ENCODE measurements around the gene DGLUCY. TPM values are rescaled to one million over a fixed set of nuclear protein-coding genes. Genes with fewer than 3 reads are reported as not detected.

The DGLUCY gene
- total and polyA plus RNA-seq, 4 donors, result 17.9 to 58.1 (median 24.9) TPM

DNA sequence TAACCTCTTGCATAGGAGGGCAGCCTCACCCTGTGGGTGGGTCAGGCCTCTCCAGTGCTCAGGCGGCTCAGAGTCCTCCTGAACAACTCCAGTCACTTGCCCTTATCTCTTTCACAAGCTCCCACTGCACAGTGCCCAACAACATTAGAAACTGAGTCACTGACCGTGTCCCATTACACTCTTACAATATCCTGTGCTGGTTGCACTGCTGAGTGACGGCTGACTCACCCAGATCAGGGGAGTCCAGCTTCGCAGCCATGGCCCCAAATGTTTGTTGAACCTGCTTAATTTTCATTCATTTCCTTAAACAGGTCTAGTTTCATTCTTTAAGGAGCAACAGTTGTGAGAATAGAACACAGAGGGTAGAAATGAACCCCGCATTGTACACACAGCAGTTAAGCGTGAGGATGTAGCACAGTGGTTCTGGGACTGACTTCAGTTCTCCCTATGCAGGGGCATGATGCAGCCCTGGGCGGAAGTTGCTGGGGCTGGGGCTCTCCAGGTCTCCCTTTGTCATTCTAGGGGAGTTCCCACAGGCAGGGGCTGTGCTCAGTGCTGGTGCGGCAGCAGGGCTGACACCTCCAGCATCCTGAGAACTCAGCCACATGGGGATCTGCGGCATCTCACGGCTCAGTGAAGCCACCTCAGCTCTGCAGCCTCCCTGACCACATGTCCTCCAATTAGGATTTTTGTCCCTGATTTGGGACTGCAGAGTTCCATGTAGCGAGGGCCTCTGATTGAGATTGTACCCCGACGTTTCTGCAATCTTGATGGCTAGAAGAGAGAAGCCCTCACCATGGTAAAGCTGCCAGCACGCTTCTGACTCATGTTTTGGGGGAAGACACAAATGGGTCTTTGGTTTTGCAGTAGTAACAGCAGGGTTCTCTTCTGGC lies 114.5 kb downstream of the DGLUCY start:
- Histone ChIP-seq H3K9ac (ENCODE audit: low read depth in 1 of 2, low read length in 2 of 2) (no peak overlapping the region), H3K36me3 (ENCODE audit: control insufficient read depth in 4 of 4, insufficient read depth in 3 of 4, low read depth in 1 of 4, low read length in 3 of 4) (peaks cover 1 to 29% (median 14%) of the 10 kb centered on the region in 4 donors), H3K27me3 (ENCODE audit: control insufficient read depth in 4 of 4, insufficient read depth in 4 of 4, low read length in 3 of 4) (no peaks in the 10 kb centered on the region), H3K4me1 (ENCODE audit: control insufficient read depth in 4 of 4, insufficient read depth in 4 of 4, low read length in 3 of 4) (no peaks in the 10 kb centered on the region), H3K9me3 (ENCODE audit: control insufficient read depth in 4 of 4, low read length in 3 of 4) (peaks cover 0 to 5% (median 2%) of the 10 kb centered on the region in 4 donors), H3K27ac (ENCODE audit: low read depth in 1 of 2, low read length in 2 of 2) (no peak overlapping the region), H3K4me3 (ENCODE audit: low read depth in 1 of 3, low read length in 3 of 3) (no peak overlapping the region)
- TF ChIP-seq JUND (IDR thresholded peaks at IDR 0.05) (no peak), YY1 (IDR thresholded peaks at IDR 0.05) (no peak), FOXA1 (IDR thresholded peaks at IDR 0.05) (no peak), SP1 (IDR thresholded peaks at IDR 0.05) (no peak)
- TF ChIP-seq, protein P1, sequence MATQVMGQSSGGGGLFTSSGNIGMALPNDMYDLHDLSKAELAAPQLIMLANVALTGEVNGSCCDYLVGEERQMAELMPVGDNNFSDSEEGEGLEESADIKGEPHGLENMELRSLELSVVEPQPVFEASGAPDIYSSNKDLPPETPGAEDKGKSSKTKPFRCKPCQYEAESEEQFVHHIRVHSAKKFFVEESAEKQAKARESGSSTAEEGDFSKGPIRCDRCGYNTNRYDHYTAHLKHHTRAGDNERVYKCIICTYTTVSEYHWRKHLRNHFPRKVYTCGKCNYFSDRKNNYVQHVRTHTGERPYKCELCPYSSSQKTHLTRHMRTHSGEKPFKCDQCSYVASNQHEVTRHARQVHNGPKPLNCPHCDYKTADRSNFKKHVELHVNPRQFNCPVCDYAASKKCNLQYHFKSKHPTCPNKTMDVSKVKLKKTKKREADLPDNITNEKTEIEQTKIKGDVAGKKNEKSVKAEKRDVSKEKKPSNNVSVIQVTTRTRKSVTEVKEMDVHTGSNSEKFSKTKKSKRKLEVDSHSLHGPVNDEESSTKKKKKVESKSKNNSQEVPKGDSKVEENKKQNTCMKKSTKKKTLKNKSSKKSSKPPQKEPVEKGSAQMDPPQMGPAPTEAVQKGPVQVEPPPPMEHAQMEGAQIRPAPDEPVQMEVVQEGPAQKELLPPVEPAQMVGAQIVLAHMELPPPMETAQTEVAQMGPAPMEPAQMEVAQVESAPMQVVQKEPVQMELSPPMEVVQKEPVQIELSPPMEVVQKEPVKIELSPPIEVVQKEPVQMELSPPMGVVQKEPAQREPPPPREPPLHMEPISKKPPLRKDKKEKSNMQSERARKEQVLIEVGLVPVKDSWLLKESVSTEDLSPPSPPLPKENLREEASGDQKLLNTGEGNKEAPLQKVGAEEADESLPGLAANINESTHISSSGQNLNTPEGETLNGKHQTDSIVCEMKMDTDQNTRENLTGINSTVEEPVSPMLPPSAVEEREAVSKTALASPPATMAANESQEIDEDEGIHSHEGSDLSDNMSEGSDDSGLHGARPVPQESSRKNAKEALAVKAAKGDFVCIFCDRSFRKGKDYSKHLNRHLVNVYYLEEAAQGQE (IDR thresholded peaks at IDR 0.05), result no peak
- TF ChIP-seq, protein P2, sequence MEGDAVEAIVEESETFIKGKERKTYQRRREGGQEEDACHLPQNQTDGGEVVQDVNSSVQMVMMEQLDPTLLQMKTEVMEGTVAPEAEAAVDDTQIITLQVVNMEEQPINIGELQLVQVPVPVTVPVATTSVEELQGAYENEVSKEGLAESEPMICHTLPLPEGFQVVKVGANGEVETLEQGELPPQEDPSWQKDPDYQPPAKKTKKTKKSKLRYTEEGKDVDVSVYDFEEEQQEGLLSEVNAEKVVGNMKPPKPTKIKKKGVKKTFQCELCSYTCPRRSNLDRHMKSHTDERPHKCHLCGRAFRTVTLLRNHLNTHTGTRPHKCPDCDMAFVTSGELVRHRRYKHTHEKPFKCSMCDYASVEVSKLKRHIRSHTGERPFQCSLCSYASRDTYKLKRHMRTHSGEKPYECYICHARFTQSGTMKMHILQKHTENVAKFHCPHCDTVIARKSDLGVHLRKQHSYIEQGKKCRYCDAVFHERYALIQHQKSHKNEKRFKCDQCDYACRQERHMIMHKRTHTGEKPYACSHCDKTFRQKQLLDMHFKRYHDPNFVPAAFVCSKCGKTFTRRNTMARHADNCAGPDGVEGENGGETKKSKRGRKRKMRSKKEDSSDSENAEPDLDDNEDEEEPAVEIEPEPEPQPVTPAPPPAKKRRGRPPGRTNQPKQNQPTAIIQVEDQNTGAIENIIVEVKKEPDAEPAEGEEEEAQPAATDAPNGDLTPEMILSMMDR (IDR thresholded peaks at IDR 0.05; ENCODE audit: low read depth, low read length, missing input control), result no peak
- DNase-seq (ENCODE audit: low spot score), result no peak
- WGBS, result 88% methylated on average over 14 of the region's 14 CpGs

DNA sequence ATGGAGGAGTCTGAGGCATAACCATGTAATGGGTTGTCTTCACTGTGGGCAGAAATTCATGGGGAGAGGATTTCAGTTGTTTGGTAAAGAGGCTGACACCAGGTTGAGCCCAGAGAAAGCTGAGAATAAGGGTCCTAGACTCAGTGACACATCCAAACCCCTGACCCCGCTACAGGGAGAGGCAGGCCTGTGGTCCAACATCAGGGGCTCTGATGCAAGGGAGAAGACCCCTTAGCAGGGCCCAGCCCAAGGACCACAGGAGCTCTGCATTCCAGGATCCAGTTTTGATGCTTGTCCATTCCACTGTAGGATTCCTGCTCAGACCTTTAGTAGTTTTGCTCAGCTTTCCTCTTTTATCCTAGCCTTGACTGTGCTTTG lies 115.1 kb downstream of the DGLUCY start:
- Histone ChIP-seq H3K4me3 (ENCODE audit: low read depth in 1 of 3, low read length in 3 of 3) (no peak overlapping the region), H3K36me3 (ENCODE audit: control insufficient read depth in 4 of 4, insufficient read depth in 3 of 4, low read depth in 1 of 4, low read length in 3 of 4) (peaks cover 1 to 24% (median 10%) of the 10 kb centered on the region in 4 donors), H3K9me3 (ENCODE audit: control insufficient read depth in 4 of 4, low read length in 3 of 4) (peaks cover 0 to 5% (median 2%) of the 10 kb centered on the region in 4 donors), H3K27ac (ENCODE audit: low read depth in 1 of 2, low read length in 2 of 2) (no peak overlapping the region), H3K9ac (ENCODE audit: low read depth in 1 of 2, low read length in 2 of 2) (no peak overlapping the region), H3K27me3 (ENCODE audit: control insufficient read depth in 4 of 4, insufficient read depth in 4 of 4, low read length in 3 of 4) (no peaks in the 10 kb centered on the region), H3K4me1 (ENCODE audit: control insufficient read depth in 4 of 4, insufficient read depth in 4 of 4, low read length in 3 of 4) (no peaks in the 10 kb centered on the region)
- DNase-seq (ENCODE audit: low spot score), result no peak
- TF ChIP-seq HNF4A (conservative IDR thresholded peaks at IDR 0.05), result no peak
- TF ChIP-seq RAD21 (IDR thresholded peaks at IDR 0.05), result no peak
- TF ChIP-seq HNF4G (IDR thresholded peaks at IDR 0.05), result no peak
- TF ChIP-seq SP1 (IDR thresholded peaks at IDR 0.05), result no peak
- no peak for TF ChIP-seq FOXA2 (IDR thresholded peaks at IDR 0.05)
- TF ChIP-seq, protein P2 (IDR thresholded peaks at IDR 0.05; ENCODE audit: low read depth, low read length, missing input control), result no peak
- 96% methylated on average over 1 of the region's 1 CpG for WGBS

All from liver (tissue), 9 donors.